Duodenal mucosa (tissue), 2 donors: ENCODE results near the gene NOL6.

Experiments
- H3K27ac ChIP-seq: one replicate; pipeline ENCODE4 v1.7.0; 2013; ENCODE audit warnings: low read depth, low read length
- H3K27me3 ChIP-seq, 2 donors: one replicate each; pipeline ENCODE4 v1.7.0; 2013; ENCODE audit warnings: low read length in 2 of 2, control low read depth in 1 of 2; ENCODE audit not compliant: insufficient read depth in 2 of 2, control insufficient read depth in 1 of 2
- H3K36me3 ChIP-seq, 2 donors: one replicate each; pipeline ENCODE4 v1.7.0; 2013; ENCODE audit warnings: low read length in 2 of 2, control low read depth in 1 of 2; ENCODE audit not compliant: insufficient read depth in 2 of 2, control insufficient read depth in 1 of 2
- H3K4me1 ChIP-seq, 2 donors: one replicate each; pipeline ENCODE4 v1.7.0; 2013; ENCODE audit warnings: low read length in 2 of 2, control low read depth in 1 of 2; ENCODE audit not compliant: insufficient read depth in 2 of 2, control insufficient read depth in 1 of 2
- H3K4me3 ChIP-seq, 2 donors: one replicate each; pipeline ENCODE4 v1.7.0; 2013; ENCODE audit warnings: low read length in 2 of 2, low read depth in 1 of 2
- H3K9ac ChIP-seq, 2 donors: one replicate each; pipeline ENCODE4 v1.7.0; 2013; ENCODE audit warnings: low read length in 2 of 2, low read depth in 1 of 2
- H3K9me3 ChIP-seq, 2 donors: one replicate each; pipeline ENCODE4 v1.7.0; 2013; ENCODE audit warnings: low read length in 2 of 2, control low read depth in 1 of 2; ENCODE audit not compliant: control insufficient read depth in 1 of 2

Gene NOL6

DNA sequence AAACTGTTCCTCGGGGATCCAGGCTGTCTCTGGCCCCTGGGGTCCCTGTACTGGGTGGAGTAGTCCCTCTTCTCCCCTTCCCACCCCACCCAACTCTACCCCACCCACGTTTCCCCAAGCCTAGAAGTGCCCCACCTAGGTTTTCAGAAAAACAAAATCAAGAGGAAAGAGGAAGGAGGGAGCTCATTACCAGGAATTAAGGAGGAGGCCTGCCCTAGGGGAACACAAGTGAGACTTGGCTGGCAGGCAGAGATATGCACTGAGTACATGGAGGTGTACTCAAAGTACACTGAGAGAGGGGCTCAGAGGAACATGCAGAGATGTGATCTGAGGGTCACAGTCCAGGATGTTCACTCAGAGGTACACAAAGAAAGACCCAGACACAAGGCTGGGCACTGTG, 36.5 kb downstream of the NOL6 start:
- Histone ChIP-seq H3K4me3 (no peak overlapping the region), H3K4me1 (peaks cover 35 to 41% of the 10 kb centered on the region in 2 donors), H3K27ac (no peak overlapping the region), H3K9ac (no peak overlapping the region), H3K9me3 (no peaks in the 10 kb centered on the region), H3K27me3 (no peaks in the 10 kb centered on the region), H3K36me3 (peaks cover 0 to 5% of the 10 kb centered on the region in 2 donors)

DNA sequence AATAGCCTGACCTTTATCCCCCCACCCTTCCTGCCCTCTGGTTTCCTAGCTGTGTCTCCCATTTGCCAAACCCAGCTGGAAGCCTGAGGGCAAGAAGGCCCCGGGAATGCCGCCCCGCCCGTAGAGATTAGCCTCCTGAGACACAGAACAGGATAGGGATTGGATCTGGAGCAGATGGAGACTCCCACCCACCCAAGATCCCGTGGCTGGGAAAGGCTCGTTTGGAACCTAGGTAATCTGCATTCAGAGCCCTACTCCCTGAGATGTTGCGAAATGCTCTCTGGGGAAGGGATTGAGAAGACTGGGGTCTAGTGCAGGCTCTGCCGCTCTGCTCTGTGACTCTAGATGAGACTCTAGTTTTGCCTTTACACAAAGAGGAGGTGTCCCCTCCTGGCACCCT, 37.3 kb downstream of the NOL6 start:
- no peaks in the 10 kb centered on the region for H3K9me3 ChIP-seq
- no peak overlapping the region for H3K4me3 ChIP-seq
- no peaks in the 10 kb centered on the region for H3K27me3 ChIP-seq
- H3K36me3 ChIP-seq = peaks cover 0 to under 1% of the 10 kb centered on the region in 2 donors
- no peak overlapping the region for H3K27ac ChIP-seq
- peaks cover 35 to 41% of the 10 kb centered on the region in 2 donors for H3K4me1 ChIP-seq
- no peak overlapping the region for H3K9ac ChIP-seq

- Histone ChIP-seq H3K4me3 (no peak overlapping the region), H3K27me3 (no peaks in the 10 kb centered on the region), H3K36me3 (no peaks in the 10 kb centered on the region), H3K9ac (no peak overlapping the region), H3K4me1 (peaks cover 35 to 41% of the 10 kb centered on the region in 2 donors), H3K27ac (no peak overlapping the region), H3K9me3 (no peaks in the 10 kb centered on the region)
Measured at GRCh38 chr9:33435821-33436277, 37.9 kb downstream of the NOL6 start.

- Histone ChIP-seq H3K27me3 (no peaks in the 10 kb centered on the region), H3K9me3 (no peaks in the 10 kb centered on the region), H3K9ac (no peak overlapping the region), H3K4me3 (no peak overlapping the region), H3K36me3 (no peaks in the 10 kb centered on the region), H3K27ac (no peak overlapping the region), H3K4me1 (peaks cover 27 to 34% of the 10 kb centered on the region in 2 donors)
Measured at GRCh38 chr9:33434317-33435105, 39.2 kb downstream of the NOL6 start.

DNA sequence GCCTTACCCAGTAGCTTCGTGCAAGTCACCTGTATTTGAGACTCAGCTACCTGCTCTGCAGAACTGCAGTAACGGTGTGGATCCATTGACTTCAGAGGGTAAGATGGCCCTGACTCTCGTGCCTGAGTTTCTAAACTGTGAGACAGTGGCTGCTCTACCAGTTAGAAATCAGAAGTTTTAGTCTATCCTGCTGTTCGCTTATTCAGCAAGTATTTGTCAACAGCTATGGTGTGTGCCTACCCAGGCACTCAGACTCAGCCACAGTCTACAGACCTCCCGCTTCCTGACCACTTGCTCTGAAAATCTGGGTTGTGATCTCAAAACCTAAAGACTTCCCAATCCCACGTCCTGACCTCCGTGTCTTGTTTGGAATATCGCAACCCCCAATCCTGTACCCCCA, 39.9 kb downstream of the NOL6 start:
- Histone ChIP-seq H3K4me1 (peaks cover 20 to 27% of the 10 kb centered on the region in 2 donors), H3K27me3 (no peaks in the 10 kb centered on the region), H3K9ac (no peak overlapping the region), H3K27ac (no peak overlapping the region), H3K4me3 (no peak overlapping the region), H3K9me3 (no peaks in the 10 kb centered on the region), H3K36me3 (no peaks in the 10 kb centered on the region)

DNA sequence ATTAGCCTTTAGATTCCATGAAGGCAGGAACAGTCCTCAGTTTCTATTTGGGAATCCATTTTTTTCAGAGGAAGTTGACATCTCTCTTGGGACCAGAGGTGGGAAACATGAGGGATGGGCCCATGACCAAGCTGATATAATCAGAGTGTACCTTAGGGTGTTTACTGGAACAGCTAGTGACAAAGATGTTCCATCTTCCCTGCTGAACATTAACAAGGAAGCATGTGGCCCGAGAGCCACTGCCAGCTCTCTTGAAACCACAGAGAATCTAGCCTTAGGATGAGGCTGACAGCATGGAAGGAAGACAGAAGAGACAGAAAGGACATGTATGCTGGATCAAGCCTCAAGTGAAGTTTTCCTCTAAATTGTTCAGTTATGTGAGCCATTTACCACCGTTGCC, 42.3 kb downstream of the NOL6 start:
- Histone ChIP-seq H3K36me3 (no peaks in the 10 kb centered on the region), H3K9ac (no peak overlapping the region), H3K27me3 (no peaks in the 10 kb centered on the region), H3K9me3 (no peaks in the 10 kb centered on the region), H3K4me1 (peaks cover 20 to 22% of the 10 kb centered on the region in 2 donors), H3K4me3 (no peak overlapping the region), H3K27ac (no peak overlapping the region)

DNA sequence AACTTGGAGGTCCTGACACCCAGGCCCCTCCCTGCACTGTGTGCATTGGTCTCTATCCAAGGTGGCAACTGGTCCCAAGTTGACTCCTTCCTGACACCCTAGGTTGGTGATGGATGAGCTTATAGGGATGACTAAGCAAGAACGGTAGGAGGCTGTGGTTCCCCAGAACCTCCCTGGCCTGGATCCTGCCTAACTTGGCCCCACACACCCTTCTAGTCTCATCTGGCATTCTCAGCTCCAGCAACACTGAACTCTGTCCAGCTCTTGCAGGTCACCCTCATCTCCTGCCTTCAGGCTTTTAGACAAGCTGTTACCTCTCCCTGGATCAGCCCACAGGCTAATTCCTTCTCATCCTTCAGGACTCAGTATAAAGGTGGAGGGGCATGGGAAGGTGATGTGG, 42.8 kb downstream of the NOL6 start:
- Histone ChIP-seq H3K9ac (no peak overlapping the region), H3K36me3 (no peaks in the 10 kb centered on the region), H3K27ac (no peak overlapping the region)

DNA sequence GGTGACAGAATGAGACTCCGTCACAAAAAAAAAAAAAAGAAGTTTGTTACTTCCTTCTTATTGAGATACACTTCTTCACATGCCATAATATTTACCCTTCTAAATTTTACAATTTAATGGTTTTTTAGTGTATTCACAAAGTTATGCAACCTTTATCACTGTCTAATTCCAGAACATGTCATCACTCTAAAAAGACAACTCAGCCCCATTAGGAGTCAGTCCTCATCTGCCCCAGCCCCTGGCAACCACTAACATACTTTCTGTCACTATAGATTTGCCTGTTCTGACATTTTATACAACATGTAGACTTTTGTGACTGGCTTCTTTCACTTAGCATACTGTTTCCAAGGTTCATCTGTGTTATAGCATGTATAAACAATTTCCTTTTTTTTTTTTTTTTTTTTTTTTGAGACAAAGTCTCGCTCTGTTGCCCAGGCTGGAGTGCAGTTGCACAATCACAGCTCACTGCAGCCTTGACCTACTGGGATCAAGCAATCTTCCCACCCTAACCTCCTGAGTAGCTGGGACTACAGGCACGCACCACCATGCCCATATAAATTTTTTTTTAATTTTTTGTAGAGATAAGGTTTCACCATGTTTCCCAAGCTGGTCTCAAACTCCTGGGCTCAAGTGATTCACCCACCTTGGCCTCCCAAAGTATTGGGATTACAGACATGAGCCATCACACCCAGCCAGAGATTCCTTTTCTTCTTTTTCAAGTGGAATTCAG, 44.3 kb downstream of the NOL6 start:
- Histone ChIP-seq H3K9me3 (no peaks in the 10 kb centered on the region), H3K9ac (no peak overlapping the region), H3K27me3 (no peaks in the 10 kb centered on the region), H3K4me3 (no peak overlapping the region), H3K36me3 (no peaks in the 10 kb centered on the region), H3K27ac (no peak overlapping the region), H3K4me1 (peaks cover 5 to 13% of the 10 kb centered on the region in 2 donors)

More for the DNA sequence above, 42.8 kb downstream of the NOL6 start:
- H3K4me1 ChIP-seq = peaks cover 17 to 19% of the 10 kb centered on the region in 2 donors
- no peaks in the 10 kb centered on the region for H3K9me3 ChIP-seq
- H3K27me3 ChIP-seq = no peaks in the 10 kb centered on the region
- H3K4me3 ChIP-seq = no peak overlapping the region

- Histone ChIP-seq H3K4me1 (peaks cover 0 to 4% of the 10 kb centered on the region in 2 donors), H3K27ac (no peak overlapping the region), H3K36me3 (no peaks in the 10 kb centered on the region), H3K9me3 (no peaks in the 10 kb centered on the region), H3K4me3 (no peak overlapping the region), H3K9ac (no peak overlapping the region), H3K27me3 (no peaks in the 10 kb centered on the region)
Measured at GRCh38 chr9:33426843-33427293, 46.9 kb downstream of the NOL6 start.

DNA sequence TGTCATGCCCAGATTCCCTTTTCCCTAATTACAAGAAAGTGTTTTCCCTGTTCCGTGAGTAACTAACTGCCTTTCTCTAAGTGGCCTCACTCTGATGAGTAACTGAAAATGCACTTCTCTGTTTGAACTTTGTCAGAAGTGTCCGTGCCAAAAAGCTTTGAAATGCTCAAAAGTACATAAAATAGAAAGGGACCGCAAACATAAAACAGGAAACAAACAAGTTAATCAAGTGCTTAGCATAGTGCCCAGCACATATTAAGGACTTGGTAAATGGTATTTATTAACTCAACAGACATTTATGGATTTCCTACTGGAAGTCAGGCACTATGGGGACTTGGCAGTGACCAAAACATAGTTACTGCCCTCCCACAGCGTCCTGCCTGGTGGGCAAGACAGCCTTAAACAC, 48.6 kb downstream of the NOL6 start:
- Histone ChIP-seq H3K9ac (no peak overlapping the region), H3K27ac (no peak overlapping the region), H3K4me1 (peaks cover 0 to 4% of the 10 kb centered on the region in 2 donors), H3K36me3 (no peaks in the 10 kb centered on the region), H3K4me3 (no peak overlapping the region), H3K27me3 (no peaks in the 10 kb centered on the region), H3K9me3 (no peaks in the 10 kb centered on the region)
